ENCODE results near the gene EYS.
"Not testable (repeated sequence)": the region's sequence is repeated elsewhere in the genome, so short reads cannot be mapped to it uniquely, and the experiment has no call there.

DNA sequence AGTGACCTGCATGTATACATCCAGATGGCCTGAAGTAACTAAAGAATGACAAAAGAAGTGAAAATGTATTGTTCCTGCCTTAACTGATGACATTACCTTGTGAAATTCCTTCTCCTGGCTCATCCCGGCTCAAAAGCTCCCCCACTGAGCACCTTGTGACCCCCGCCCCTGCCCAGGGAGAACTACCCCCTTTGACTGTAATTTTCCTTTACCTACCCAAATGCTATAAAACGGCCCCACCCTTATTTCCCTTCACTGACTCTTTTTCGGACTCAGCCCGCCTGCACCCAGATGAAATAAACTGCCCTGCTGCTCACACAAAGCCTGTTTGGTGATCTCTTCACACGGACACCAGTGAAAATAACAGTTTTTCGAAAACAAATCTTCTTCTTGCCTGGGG is 138.0 kb downstream of the EYS start:
- TF ChIP-seq, protein P1, sequence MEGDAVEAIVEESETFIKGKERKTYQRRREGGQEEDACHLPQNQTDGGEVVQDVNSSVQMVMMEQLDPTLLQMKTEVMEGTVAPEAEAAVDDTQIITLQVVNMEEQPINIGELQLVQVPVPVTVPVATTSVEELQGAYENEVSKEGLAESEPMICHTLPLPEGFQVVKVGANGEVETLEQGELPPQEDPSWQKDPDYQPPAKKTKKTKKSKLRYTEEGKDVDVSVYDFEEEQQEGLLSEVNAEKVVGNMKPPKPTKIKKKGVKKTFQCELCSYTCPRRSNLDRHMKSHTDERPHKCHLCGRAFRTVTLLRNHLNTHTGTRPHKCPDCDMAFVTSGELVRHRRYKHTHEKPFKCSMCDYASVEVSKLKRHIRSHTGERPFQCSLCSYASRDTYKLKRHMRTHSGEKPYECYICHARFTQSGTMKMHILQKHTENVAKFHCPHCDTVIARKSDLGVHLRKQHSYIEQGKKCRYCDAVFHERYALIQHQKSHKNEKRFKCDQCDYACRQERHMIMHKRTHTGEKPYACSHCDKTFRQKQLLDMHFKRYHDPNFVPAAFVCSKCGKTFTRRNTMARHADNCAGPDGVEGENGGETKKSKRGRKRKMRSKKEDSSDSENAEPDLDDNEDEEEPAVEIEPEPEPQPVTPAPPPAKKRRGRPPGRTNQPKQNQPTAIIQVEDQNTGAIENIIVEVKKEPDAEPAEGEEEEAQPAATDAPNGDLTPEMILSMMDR (IDR thresholded peaks at IDR 0.05) = not testable (repeated sequence)
- not testable (repeated sequence) for TF ChIP-seq POLR2A (IDR thresholded peaks at IDR 0.05)
